ENCODE measurements around the gene NUP98. TPM values are rescaled to one million over a fixed set of nuclear protein-coding genes. Genes with fewer than 3 reads are reported as not detected.

Gene NUP98
- total RNA-seq, 2 donors from 2014 or later: 135 to 216 TPM

GRCh38 chr11:3783611-3784010 is 13.7 kb downstream of the NUP98 start:
- no peak for ATAC-seq (ENCODE audit: insufficient number of reproducible peaks, low FRiP score, low read depth)
- H3K27ac ChIP-seq: no peak overlapping the region
- no peak for DNase-seq (ENCODE audit: low spot score)
- peaks cover 20 to 31% of the 10 kb centered on the region in 2 donors for H3K4me1 ChIP-seq (ENCODE audit: control insufficient read depth in 1 of 2, low read depth in 2 of 2)
- peaks cover 5% of the 10 kb centered on the region for H3K36me3 ChIP-seq
- H3K4me3 ChIP-seq: no peak overlapping the region
- TF ChIP-seq, protein P1, sequence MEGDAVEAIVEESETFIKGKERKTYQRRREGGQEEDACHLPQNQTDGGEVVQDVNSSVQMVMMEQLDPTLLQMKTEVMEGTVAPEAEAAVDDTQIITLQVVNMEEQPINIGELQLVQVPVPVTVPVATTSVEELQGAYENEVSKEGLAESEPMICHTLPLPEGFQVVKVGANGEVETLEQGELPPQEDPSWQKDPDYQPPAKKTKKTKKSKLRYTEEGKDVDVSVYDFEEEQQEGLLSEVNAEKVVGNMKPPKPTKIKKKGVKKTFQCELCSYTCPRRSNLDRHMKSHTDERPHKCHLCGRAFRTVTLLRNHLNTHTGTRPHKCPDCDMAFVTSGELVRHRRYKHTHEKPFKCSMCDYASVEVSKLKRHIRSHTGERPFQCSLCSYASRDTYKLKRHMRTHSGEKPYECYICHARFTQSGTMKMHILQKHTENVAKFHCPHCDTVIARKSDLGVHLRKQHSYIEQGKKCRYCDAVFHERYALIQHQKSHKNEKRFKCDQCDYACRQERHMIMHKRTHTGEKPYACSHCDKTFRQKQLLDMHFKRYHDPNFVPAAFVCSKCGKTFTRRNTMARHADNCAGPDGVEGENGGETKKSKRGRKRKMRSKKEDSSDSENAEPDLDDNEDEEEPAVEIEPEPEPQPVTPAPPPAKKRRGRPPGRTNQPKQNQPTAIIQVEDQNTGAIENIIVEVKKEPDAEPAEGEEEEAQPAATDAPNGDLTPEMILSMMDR (IDR thresholded peaks at IDR 0.05): no peak
- no peaks in the 10 kb centered on the region for H3K9me3 ChIP-seq
- no peaks in the 10 kb centered on the region for H3K27me3 ChIP-seq (replicated peaks; ENCODE audit: insufficient read depth)

- TF ChIP-seq, protein P1 (IDR thresholded peaks at IDR 0.05): no peak
- Histone ChIP-seq H3K4me1 (ENCODE audit: control insufficient read depth in 1 of 2, low read depth in 2 of 2) (peaks cover 20 to 31% of the 10 kb centered on the region in 2 donors), H3K9me3 (no peaks in the 10 kb centered on the region), H3K36me3 (peaks cover 11% of the 10 kb centered on the region), H3K27me3 (replicated peaks; ENCODE audit: insufficient read depth) (no peaks in the 10 kb centered on the region), H3K4me3 (no peak overlapping the region), H3K27ac (no peak overlapping the region)
- DNase-seq (ENCODE audit: low spot score): no peak
- no peak for ATAC-seq (ENCODE audit: insufficient number of reproducible peaks, low FRiP score, low read depth)
These were observed 14.4 kb downstream of the NUP98 start for GRCh38 chr11:3782963-3783362.

DNA sequence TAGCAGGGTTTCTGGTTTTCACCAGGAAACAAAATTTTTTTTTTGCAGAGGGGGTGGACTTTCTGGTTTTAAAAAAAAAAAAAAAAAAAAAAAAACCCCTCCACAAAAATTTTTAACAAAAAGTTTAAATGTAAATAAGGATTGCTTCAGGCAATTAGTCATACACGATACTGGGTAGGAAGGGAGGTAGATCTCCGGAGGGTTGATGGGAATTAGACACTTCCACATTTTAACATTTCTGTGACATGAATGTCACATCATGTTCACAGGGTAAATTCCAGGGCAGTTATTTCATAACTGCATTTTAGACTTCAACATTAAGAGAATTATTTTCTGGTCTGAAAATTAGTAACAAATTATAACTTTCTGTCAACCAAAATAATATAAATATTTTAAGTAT is 15.9 kb downstream of the NUP98 start:
- peaks cover 10 to 22% of the 10 kb centered on the region in 2 donors for H3K4me1 ChIP-seq (ENCODE audit: control insufficient read depth in 1 of 2, low read depth in 2 of 2)
- no peak overlapping the region for H3K4me3 ChIP-seq
- H3K27ac ChIP-seq: no peak overlapping the region
- no peaks in the 10 kb centered on the region for H3K9me3 ChIP-seq
- TF ChIP-seq, protein P1 (IDR thresholded peaks at IDR 0.05): no peak
- no peaks in the 10 kb centered on the region for H3K27me3 ChIP-seq (replicated peaks; ENCODE audit: insufficient read depth)
- peaks cover 13% of the 10 kb centered on the region for H3K36me3 ChIP-seq
- DNase-seq (ENCODE audit: low spot score): no peak
- ATAC-seq (ENCODE audit: insufficient number of reproducible peaks, low FRiP score, low read depth): no peak

DNA sequence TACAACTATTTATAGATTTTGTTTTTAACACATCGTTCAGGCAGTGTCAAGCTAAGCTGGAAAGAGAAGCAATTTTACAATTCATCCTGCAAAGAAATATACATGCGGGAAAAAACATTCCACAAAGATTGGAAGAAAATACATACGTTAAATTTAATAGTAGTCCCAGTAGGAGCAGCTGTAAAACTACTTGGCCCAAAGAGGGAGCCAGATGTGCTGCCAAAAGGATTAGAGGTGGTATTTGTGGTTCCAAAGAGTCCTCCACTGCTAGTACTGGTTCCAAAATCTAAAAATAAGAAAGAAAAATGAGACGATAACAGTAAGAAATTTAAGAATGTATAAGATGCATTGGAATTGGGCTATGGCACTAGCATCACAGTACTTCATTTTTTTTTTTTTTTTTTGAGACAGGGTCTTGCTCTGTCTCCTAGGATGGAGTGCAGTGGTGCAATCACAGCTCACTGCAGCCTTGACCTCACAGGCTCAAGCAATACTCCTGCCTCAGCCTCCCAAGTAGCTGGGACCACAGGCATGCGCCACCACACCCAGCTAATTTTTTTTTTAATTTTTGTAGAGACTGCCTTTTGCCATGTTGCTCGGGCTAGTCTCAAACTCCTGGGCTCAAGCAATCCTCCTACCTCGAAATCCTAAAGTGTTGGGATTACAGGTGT is 21.5 kb downstream of the NUP98 start:
- TF ChIP-seq, protein P1 (IDR thresholded peaks at IDR 0.05): no peak
- H3K4me3 ChIP-seq: no peak overlapping the region
- DNase-seq (ENCODE audit: low spot score): no peak
- no peak for ATAC-seq (ENCODE audit: insufficient number of reproducible peaks, low FRiP score, low read depth)
- H3K27ac ChIP-seq: no peak overlapping the region
- H3K9me3 ChIP-seq: no peaks in the 10 kb centered on the region
- peaks cover 43% of the 10 kb centered on the region for H3K36me3 ChIP-seq
- H3K27me3 ChIP-seq (replicated peaks; ENCODE audit: insufficient read depth): no peaks in the 10 kb centered on the region
- H3K4me1 ChIP-seq (ENCODE audit: control insufficient read depth in 1 of 2, low read depth in 2 of 2): peaks cover 0 to under 1% of the 10 kb centered on the region in 2 donors

- Histone ChIP-seq H3K36me3 (peaks cover 54% of the 10 kb centered on the region), H3K27ac (no peak overlapping the region), H3K27me3 (replicated peaks; ENCODE audit: insufficient read depth) (no peaks in the 10 kb centered on the region), H3K9me3 (no peaks in the 10 kb centered on the region), H3K4me3 (no peak overlapping the region), H3K4me1 (ENCODE audit: control insufficient read depth in 1 of 2, low read depth in 2 of 2) (no peaks in the 10 kb centered on the region)
- TF ChIP-seq, protein P1 (IDR thresholded peaks at IDR 0.05): no peak
- ATAC-seq (ENCODE audit: insufficient number of reproducible peaks, low FRiP score, low read depth) (no peak), DNase-seq (ENCODE audit: low spot score) (no peak)
These were observed 24.2 kb downstream of the NUP98 start for GRCh38 chr11:3773180-3773579.
